ENCODE data around the gene EIF4G2.

- TF ChIP-seq SUZ12 (IDR thresholded peaks at IDR 0.05; ENCODE audit: extremely low read depth, insufficient read depth, insufficient read length): no peak
- TF ChIP-seq YY1 (IDR thresholded peaks at IDR 0.05; ENCODE audit: insufficient read depth, insufficient read length): no peak
- TF ChIP-seq ZNF274 (IDR thresholded peaks at IDR 0.05; ENCODE audit: low read depth, low read length): no peak
Observed at GRCh38 chr11:10807493-10808234, 1.1 kb downstream of the EIF4G2 start.
